GM18858 (cell line): ENCODE measurements around the gene SARS2.
"Not testable (repeated sequence)": the region's sequence is repeated elsewhere in the genome, so short reads cannot be mapped to it uniquely, and the experiment has no call there.

Experiments used
- ATAC-seq: cut with Tn5 transposase; IDR thresholded peaks from one replicate; pipeline ENCODE4 v1.9.1; 2021; ENCODE audit not compliant: unreplicated experiment

SARS2 gene

GRCh38 chr19:38949580-38950367 is 19.2 kb upstream of the SARS2 start:
- no peak for ATAC-seq

GRCh38 chr19:38946229-38947010 is 15.9 kb upstream of the SARS2 start:
- ATAC-seq: no peak

GRCh38 chr19:38945562-38946228 is 15.1 kb upstream of the SARS2 start:
- no peak for ATAC-seq

DNA sequence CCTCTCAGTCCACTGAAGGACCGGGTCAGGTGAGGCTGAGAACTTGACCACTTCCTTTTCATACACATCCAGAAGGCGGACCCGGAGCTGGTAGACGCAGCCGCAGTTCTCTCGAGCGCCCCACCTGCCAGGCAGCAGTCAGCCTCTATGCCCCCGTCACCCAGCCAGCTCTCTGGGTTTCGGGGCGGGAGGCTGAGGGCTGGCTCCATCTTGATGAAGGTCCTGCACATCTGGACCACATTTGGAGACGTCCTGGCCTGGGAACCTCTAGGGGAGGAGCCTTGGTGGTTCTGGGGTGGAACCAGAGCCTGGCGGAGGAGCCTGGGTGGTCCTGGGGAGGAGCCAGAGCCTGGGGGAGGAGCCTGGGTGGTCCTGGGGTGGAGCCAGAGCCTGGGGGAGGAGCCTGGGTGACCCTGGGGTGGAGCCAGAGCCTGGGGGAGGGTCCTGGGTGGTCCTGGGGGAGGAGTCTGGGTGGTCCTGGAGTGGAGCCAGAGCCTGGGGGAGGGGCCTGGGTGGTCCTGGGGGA is 14.5 kb upstream of the SARS2 start:
- ATAC-seq: no peak

GRCh38 chr19:38942471-38943181 is 12.1 kb upstream of the SARS2 start:
- ATAC-seq: no peak

DNA sequence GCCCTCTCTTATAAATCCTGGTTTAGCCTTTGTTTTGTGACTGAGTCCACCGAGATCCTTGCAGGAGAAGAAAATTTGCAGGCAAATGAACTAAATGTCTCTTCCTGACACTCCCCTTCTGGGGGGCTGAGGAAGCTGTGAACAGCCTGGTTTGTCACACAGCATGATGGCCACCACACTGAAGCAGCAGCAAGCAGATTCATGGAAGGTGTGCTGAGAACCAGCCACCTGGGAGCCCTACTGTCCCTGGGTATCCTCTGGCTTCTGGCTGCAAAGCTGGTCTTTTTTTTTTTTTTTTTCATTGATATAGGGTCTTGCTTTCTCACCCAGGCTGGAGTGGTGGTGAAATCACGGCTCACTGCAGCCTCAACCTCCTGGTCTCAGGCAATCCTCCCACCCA is 11.4 kb upstream of the SARS2 start:
- ATAC-seq: no peak

GRCh38 chr19:38941466-38941865 is 10.9 kb upstream of the SARS2 start:
- ATAC-seq: not testable (repeated sequence)

DNA sequence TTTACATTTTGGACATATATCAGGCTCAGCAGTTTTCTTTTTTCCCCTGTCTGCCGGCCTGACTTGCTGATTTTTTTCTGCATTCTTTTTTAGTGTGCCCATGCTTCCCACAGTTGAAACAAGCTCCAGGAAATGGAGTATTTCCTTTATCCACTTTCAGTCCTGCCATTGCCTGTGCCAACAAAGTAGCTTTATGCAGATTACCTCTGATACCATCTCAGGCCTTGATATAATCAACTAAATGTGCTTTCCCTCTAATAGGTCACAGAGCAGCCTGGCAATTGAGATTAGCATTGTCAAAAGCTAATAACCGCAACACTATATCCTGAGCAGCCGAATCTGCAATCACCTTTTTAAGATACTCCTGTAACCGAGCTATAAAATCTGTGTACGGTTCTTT is 9.4 kb upstream of the SARS2 start:
- no peak for ATAC-seq

DNA sequence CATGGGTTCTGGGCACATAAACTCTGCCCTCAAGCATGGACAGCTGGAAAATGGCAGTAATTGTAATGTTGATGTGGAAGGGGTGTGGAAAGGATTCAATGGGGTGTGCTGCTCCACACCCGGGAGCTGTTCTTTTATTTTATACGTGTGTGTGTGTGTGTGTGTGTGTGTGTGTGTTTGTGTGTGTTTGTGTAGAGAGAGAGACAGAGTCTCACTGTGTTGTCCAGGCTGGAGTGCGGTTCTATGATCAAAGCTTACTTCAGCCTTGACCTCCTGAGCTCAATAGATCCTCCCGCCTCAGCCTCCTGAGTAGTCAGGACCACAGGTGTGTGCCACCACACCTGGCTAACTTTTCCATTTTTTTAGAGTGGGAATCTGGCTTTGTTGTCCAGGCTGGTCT is 3.0 kb upstream of the SARS2 start:
- ATAC-seq: no peak

- no peak for ATAC-seq
These were observed 2.0 kb upstream of the SARS2 start for GRCh38 chr19:38932425-38933179.

DNA sequence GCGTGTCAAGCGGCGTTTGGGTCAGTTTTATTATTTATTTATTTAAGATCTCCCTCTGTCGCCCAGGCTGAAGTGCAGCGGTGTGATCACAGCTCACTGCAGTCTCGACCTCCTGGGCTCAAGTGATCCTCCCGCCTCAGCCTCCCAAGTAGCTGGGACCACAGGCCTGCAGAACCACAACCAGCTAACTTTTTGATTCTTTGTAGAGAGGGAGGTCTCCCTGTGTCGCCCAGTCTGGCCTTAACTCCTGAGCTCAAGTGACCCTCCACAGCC is 894 bp upstream of the SARS2 start:
- ATAC-seq: no peak

- ATAC-seq: peak; percentile 80
These were observed 385 bp upstream of the SARS2 start, which contains the start of gene MRPS12 for GRCh38 chr19:38930776-38931520. Gene MRPS12 (plus strand): TSS chr19:38930944. CDS start chr19:38931295, 351 bp downstream.

DNA sequence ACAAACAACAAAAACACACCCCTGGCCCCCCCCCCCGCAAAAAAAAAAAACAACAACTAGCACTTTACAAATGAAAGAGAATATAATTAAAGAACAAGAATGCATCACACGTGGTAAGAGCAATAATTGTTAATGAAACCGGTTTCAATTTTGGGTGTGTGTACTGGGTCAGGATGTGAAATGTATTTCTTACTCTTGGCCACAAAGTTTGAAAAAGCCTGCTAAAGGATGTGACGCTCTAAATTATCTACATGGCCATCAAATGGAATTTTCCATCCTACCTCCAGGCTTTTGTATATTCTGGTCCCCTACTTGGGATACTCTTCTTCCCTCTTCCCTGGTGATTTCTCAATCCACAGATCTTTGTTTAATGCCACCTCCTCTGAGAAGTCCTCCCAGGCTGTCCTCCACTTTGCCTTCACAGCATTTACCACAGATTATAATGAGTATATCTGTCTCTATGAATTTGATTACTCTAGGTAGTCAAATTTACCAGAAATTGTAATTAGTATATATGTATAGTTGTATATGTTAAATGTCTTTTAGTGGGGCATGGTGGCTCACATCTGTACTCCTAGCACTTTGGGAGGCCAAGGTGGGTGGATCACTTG is 2.1 kb downstream of the SARS2 start:
- ATAC-seq: no peak

GRCh38 chr19:38924388-38924787 is 6.2 kb downstream of the SARS2 start:
- no peak for ATAC-seq

DNA sequence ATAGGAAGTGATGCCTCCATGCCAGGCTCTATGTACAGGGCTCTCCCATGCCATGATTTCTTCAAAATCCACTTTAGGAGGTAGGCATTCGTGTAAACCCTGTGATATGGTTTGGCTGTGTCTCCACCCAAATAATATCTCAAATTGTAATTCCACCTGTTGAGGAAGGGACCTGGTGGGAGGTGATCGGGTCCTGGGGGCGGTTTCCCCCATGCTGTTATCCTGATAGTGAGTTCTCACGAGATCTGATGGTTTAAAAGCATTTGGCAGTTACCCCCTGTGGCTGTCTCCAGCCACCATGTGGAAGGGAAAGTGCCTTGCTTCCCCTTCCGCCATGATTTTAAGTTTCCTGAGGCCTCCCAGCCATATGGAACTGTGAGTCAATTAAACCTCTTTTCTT is 8.1 kb downstream of the SARS2 start:
- ATAC-seq: no peak

DNA sequence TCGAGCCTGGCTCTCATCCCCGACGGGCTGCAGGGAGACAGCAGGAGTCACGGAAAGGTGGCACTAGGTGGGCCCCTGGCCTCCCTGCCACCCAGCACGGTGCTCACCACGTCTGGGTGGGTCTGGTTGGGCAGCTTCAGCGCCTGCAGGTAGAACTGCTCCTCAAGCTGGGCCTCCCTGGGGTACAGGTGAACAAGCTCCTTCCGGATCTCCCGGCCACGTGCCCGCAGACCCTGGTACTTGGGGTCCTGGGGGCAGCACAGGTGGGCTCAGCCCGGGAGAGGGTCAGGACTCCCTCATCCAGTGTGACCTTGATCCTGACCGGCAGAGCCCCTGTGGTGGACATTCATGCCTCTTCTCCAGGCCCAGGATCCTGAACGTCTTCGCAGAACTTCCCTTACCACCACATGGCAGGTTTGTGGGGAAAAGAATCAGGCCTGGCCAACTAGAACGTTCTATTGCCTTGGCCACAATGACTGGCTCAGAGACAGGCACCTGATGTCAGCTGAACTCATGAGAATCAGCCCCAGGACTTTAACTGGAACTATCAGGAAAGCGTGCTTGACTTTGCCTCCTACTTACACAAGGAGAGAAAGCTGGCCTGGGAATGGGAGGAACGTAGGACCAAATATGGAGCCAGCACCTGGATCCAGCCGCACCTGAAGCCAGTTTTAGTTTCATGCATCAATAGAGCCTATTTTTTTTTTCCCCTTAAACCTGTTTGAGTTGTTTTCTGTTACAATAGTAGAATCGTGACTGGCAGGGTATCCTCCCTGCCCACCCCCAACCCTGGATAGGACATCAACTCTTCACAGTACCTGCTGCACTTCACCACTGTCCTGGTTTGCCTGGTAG is 8.9 kb downstream of the SARS2 start:
- ATAC-seq: no peak

- ATAC-seq: no peak
These were observed 9.8 kb downstream of the SARS2 start for GRCh38 chr19:38920602-38921419.
